HUES48 (cell line): ENCODE results near the gene PXDN.
"Not testable (repeated sequence)": the region's sequence is repeated elsewhere in the genome, so short reads cannot be mapped to it uniquely, and the experiment has no call there.

Source experiments
- H3K27ac ChIP-seq: one replicate; pipeline ENCODE4 v1.7.0; 2013; ENCODE audit warnings: low read depth, low read length, inconsistent platforms
- H3K27me3 ChIP-seq: 2 replicates; pipeline ENCODE4 v1.6.1; 2013; ENCODE audit warnings: mild to moderate bottlenecking, low read length; ENCODE audit not compliant: control insufficient read depth, insufficient read depth
- H3K36me3 ChIP-seq: 2 replicates; pipeline ENCODE4 v1.6.1; 2013; ENCODE audit warnings: low read length; ENCODE audit not compliant: control insufficient read depth, insufficient read depth
- H3K4me1 ChIP-seq: 2 replicates; pipeline ENCODE4 v1.6.1; 2013; ENCODE audit warnings: mild to moderate bottlenecking, low read length; ENCODE audit not compliant: control insufficient read depth, insufficient read depth
- H3K4me3 ChIP-seq: 2 replicates; pipeline ENCODE4 v1.5.1; 2013; ENCODE audit warnings: mild to moderate bottlenecking, low read depth, low read length
- H3K9ac ChIP-seq: 2 replicates; pipeline ENCODE4 v1.6.1; 2013; ENCODE audit warnings: mild to moderate bottlenecking, low read depth, low read length, moderate library complexity
- H3K9me3 ChIP-seq: 2 replicates; pipeline ENCODE4 v1.6.1; 2013; ENCODE audit warnings: low read length; ENCODE audit not compliant: control insufficient read depth, insufficient read depth

The PXDN gene

DNA sequence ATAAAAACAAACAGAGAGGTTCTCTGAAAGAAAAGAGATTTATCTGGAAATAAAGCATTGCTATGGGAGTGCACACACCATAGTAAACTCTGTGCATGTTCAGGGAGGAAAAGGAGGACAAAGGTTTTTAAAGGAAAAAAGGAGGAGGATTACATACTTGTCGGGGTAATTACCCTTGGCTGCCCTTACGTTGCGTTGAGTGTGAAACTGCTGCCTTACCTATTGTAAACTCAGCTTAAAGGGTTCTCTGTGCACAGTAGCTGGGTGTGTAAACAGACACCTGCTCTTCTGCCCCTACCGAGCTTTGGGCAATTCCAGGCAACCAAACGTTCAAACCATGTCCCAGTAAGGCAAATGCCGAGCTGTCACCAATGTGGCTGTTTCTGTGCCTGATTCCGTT lies 29.6 kb upstream of the PXDN start:
- H3K4me1 ChIP-seq, result peaks cover 16% of the 10 kb centered on the region
- H3K4me3 ChIP-seq, result no peak overlapping the region
- no peak overlapping the region for H3K27ac ChIP-seq
- no peak overlapping the region for H3K9ac ChIP-seq
- no peaks in the 10 kb centered on the region for H3K27me3 ChIP-seq
- H3K36me3 ChIP-seq, result no peaks in the 10 kb centered on the region
- no peaks in the 10 kb centered on the region for H3K9me3 ChIP-seq

DNA sequence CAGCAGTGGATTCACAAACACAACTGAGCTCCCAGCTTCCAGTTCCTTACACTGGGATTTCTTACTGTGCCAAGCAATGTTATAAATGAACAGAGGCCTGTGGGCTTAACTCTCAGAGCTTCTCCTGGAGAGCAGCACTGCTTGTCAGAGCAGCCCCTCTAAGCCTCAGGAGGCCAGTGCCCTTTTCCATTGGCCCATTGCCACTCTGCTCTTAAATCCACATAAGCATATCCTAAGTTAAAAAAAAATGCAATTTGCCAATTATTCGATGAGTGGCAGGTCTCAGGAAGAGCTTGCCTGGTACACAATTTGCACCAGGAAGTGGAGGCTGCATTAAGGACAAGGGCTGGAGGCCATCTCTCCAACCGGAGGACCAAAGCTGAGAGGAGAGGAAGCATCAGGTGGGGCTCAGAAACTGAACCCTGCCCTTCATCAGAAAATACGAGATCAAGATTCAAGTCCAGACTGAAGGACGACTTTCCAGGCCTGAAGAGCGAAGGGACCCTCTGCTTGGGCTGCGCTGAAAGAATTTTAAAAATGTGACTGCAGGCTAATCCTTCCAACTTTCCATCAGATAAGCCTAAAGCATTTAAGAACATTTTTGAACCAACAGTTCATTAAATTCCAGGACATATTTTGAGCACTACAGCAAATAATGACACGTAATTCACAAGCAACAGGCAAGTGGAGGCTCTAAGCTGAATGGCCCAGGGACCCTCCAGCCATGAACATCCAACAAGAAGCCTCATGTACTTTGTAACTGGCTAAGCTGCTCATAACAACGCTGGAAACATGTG lies 28.4 kb upstream of the PXDN start:
- H3K27ac ChIP-seq, result no peak overlapping the region
- H3K36me3 ChIP-seq, result no peaks in the 10 kb centered on the region
- H3K4me3 ChIP-seq, result no peak overlapping the region
- peaks cover 19% of the 10 kb centered on the region for H3K4me1 ChIP-seq
- no peak overlapping the region for H3K9ac ChIP-seq
- H3K9me3 ChIP-seq, result no peaks in the 10 kb centered on the region
- no peaks in the 10 kb centered on the region for H3K27me3 ChIP-seq

DNA sequence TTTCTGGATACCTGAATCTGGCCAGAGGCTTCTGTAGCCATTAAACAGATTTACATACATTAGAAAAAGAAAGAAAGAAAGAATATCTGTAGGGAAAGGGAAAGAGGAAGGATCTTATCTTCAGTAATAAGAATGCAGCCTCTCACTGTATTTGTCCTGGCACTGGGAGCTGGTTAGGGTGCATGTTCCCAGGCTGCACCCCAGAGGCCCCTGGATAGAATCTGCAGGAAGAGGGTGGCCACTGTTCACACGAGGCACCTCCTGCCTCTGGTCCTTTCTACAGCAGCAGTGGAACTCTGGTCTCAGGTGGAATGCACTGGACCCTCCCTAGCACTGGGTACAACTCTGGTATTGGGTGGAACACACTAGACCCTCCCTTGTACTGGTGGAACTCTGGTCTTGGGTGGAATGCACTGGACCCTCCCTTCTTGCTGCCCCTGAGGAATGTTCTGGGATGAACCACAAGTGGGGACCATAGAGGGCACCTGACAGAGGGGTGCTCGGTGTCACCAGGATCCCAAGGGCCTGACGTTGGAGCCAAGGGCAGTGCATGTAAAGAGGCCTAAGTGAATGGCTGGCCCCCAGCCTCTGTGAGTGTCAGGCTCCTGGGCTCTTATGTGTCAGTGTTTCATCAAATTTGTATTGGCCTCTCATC lies 27.4 kb upstream of the PXDN start:
- Histone ChIP-seq H3K27me3 (no peaks in the 10 kb centered on the region), H3K4me1 (peaks cover 28% of the 10 kb centered on the region), H3K4me3 (no peak overlapping the region), H3K9ac (no peak overlapping the region), H3K27ac (no peak overlapping the region), H3K9me3 (no peaks in the 10 kb centered on the region), H3K36me3 (no peaks in the 10 kb centered on the region)

DNA sequence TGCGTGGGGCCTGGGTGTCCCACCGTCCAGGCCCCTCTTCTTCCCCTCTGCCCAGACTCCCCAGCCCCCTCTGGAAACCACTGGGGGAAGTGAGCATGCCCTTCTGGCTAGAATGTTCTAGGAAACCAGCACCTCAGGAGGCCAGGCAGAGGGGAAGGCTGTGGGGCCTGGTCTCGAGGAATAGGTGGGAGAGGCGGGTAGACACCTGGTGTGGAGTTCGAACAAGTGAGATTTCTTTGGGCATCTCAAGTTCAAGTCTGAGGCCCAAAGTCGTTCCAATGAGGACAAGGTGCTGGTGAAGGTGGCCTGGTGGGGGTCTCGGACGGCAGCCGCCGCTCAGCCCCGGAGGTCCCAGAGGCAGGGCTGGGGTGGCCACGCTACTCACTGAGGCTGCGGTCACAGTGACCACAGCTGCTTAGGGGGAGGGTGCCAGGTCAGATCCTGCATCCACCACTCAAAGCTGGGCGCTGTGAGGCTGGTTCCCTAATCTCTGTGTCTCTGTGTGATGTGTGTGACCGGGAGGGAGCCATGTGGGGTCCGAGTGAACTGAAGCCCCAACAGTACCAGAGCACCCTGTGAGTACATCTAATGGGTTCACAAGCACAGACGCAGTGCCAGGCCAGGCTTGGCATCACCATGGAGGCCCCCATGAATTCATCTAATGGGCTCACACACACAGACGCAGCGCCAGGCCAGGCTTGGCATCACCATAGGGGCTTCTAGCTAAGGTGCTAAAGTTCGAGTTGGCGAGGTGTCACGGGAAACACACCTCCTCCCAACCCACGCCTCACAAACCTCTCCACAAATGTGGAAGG lies 26.5 kb upstream of the PXDN start:
- no peak overlapping the region for H3K9ac ChIP-seq
- no peaks in the 10 kb centered on the region for H3K27me3 ChIP-seq
- H3K4me1 ChIP-seq, result peaks cover 31% of the 10 kb centered on the region
- H3K4me3 ChIP-seq, result no peak overlapping the region
- H3K36me3 ChIP-seq, result no peaks in the 10 kb centered on the region
- no peak overlapping the region for H3K27ac ChIP-seq
- no peaks in the 10 kb centered on the region for H3K9me3 ChIP-seq

DNA sequence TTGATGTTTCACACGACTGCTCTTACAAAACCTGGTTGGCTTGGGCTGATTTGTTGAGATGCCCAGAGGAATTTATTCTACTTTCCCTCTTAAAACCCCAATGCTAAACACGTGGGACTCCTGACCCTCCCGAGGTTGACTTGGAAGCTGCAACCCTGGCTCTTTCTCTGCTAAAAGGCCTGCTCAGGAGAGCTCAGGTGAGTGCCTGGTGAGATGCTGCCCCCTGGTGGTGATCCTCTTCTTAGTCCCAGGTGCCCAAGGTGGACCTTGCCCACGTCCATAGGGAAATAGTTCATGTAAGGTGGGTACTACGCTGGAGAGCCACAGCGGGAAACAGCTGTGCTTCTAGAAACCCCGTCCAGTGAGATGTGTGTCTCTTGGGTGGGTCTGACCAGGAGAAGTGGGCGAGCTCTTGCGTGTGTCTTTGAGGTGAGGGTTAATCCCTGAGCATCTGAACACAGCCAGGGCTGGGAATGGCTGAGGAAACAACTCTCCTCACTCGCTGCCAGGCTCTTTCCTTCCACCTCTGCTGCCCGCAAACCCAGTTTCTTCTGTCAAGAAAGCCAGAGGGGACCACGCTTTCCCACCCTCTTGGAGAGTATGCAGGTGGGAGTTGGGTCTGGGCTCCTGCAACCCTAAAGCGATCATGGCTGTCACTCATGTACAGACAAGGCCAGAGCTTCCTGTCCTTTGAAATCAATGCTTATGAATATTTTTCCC lies 25.5 kb upstream of the PXDN start:
- Histone ChIP-seq H3K9ac (no peak overlapping the region), H3K4me3 (no peak overlapping the region), H3K4me1 (peaks cover 31% of the 10 kb centered on the region), H3K27ac (no peak overlapping the region), H3K27me3 (no peaks in the 10 kb centered on the region), H3K9me3 (no peaks in the 10 kb centered on the region), H3K36me3 (no peaks in the 10 kb centered on the region)

DNA sequence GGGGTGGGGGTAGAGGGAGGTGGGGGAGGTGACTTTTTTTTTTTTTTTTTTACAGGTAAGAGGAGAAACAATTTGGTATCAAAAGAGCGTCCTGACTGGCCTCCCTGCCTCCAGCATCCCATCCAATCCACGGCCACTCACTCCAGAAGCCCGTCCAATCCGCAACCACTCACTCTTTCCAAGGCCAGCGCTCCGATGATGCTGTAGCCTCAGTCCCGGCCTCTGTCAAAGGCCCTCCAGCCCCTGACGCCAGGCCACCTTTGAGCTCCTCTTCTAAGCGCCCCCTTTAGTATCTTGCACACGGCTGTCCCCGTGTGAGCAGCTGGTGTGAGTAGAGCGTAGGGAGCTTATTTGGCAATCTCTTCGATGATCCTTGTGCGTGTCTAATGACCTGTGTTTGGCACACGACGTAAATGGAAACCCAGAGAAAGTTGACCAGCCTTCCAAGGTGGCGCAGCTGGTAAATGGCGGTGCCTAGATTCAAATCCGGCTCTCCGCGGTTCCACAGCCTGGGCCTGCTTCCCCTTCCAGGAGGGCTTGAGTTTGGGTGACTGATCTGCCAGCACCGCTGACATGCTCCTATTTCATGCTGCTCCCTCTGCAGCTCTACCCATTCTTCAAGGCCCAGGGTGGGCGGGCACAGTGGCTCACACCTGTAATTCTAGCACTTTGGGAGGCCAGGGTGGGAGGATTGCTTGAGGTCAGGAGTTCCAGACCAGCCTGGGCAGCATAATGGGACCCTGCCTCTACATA lies 23.8 kb upstream of the PXDN start:
- no peak overlapping the region for H3K27ac ChIP-seq
- no peaks in the 10 kb centered on the region for H3K9me3 ChIP-seq
- H3K4me1 ChIP-seq, result peaks cover 31% of the 10 kb centered on the region
- H3K4me3 ChIP-seq, result no peak overlapping the region
- H3K9ac ChIP-seq, result no peak overlapping the region
- no peaks in the 10 kb centered on the region for H3K27me3 ChIP-seq
- H3K36me3 ChIP-seq, result no peaks in the 10 kb centered on the region

- no peaks in the 10 kb centered on the region for H3K9me3 ChIP-seq
- H3K9ac ChIP-seq, result no peak overlapping the region
- no peaks in the 10 kb centered on the region for H3K27me3 ChIP-seq
- peaks cover 26% of the 10 kb centered on the region for H3K4me1 ChIP-seq
- H3K4me3 ChIP-seq, result no peak overlapping the region
- no peak overlapping the region for H3K27ac ChIP-seq
- H3K36me3 ChIP-seq, result no peaks in the 10 kb centered on the region
Measured at GRCh38 chr2:1766851-1767811, 22.8 kb upstream of the PXDN start.

- no peaks in the 10 kb centered on the region for H3K9me3 ChIP-seq
- H3K9ac ChIP-seq, result no peak overlapping the region
- peaks cover 19% of the 10 kb centered on the region for H3K4me1 ChIP-seq
- no peak overlapping the region for H3K4me3 ChIP-seq
- H3K27me3 ChIP-seq, result no peaks in the 10 kb centered on the region
- no peaks in the 10 kb centered on the region for H3K36me3 ChIP-seq
- no peak overlapping the region for H3K27ac ChIP-seq
Measured at GRCh38 chr2:1766425-1766824, 22.1 kb upstream of the PXDN start.

DNA sequence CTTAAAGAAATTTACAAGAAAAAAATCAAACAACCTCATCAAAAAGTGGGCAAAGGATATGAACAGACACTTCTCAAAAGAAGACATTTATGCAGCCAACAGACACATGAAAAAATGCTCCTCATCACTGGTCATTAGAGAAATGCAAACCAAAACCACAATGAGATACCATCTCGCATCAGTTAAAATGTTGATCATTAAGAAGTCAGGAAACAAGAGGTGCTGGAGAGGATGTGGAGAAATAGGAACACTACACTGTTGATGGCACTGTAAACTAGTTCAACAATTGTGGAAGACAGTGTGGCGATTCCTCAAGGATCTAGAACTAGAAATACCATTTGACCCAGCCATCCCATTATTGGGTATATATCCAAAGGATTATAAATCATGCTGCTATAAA lies 20.9 kb upstream of the PXDN start:
- H3K9me3 ChIP-seq, H3K4me3 ChIP-seq, H3K27ac ChIP-seq, H3K36me3 ChIP-seq, H3K27me3 ChIP-seq, H3K9ac ChIP-seq: not testable (repeated sequence)
- H3K4me1 ChIP-seq, result peaks cover 14% of the 10 kb centered on the region
